SK-N-SH treated with all-trans-retinoic acid at 6 μM for 48 hours (cell line): ENCODE data around the gene DBN1.
"Not testable (repeated sequence)": the region's sequence is repeated elsewhere in the genome, so short reads cannot be mapped to it uniquely, and the experiment has no call there.

Source experiments
- ATAC-seq: fragments of 200-7000 bp; cut with Tn5 transposase; 3 replicates; pipeline ENCODE4 v1.9.1; 2020; ENCODE audit warnings: mild to moderate bottlenecking, moderate library complexity
- ARNTL ChIP-seq: fragments of 450-650 bp; formaldehyde crosslinking; IDR thresholded peaks from 2 replicates; pipeline ENCODE4 v1.5.0; 2020; ENCODE audit warnings: low read depth, mild to moderate bottlenecking, moderate library complexity, borderline replicate concordance
- BACH2 ChIP-seq: fragments of 250-450 bp; sonication (Bioruptor Pico); IDR thresholded peaks from 2 replicates; pipeline ENCODE4 v1.9.0; 2021; ENCODE audit warnings: mild to moderate bottlenecking, borderline replicate concordance
- CSDC2 ChIP-seq: fragments of 250-450 bp; sonication (Bioruptor Pico); IDR thresholded peaks from 2 replicates; pipeline ENCODE4 v1.5.0; 2020; ENCODE audit warnings: mild to moderate bottlenecking, moderate library complexity
- GLIS3 ChIP-seq: fragments of 250-450 bp; sonication (Bioruptor Pico); IDR thresholded peaks from 2 replicates; pipeline ENCODE4 v1.5.0; 2020; ENCODE audit warnings: mild to moderate bottlenecking, moderate library complexity
- OSR1 ChIP-seq: fragments of 250-450 bp; sonication (Bioruptor Pico); IDR thresholded peaks from 2 replicates; pipeline ENCODE4 v1.8.0; 2022; ENCODE audit warnings: moderate library complexity, mild to moderate bottlenecking, inconsistent platforms
- PPARA ChIP-seq: fragments of 250-450 bp; sonication (Bioruptor Pico); IDR thresholded peaks from 2 replicates; pipeline ENCODE4 v1.5.0; 2020; ENCODE audit warnings: mild to moderate bottlenecking, borderline replicate concordance
- RARB ChIP-seq: fragments of 250-450 bp; sonication (Bioruptor Pico); IDR thresholded peaks from 2 replicates; pipeline ENCODE4 v1.8.0; 2021; ENCODE audit warnings: mild to moderate bottlenecking, moderate library complexity
- SNAI2 ChIP-seq: fragments of 250-450 bp; sonication (Bioruptor Pico); IDR thresholded peaks from 2 replicates; pipeline ENCODE4 v1.5.0; 2020; ENCODE audit warnings: mild to moderate bottlenecking, moderate library complexity
- TCF4 ChIP-seq: fragments of 250-450 bp; sonication (Bioruptor Pico); IDR thresholded peaks from 2 replicates; pipeline ENCODE4 v1.8.0; 2021; ENCODE audit warnings: mild to moderate bottlenecking, moderate library complexity, borderline replicate concordance
- ZC3H10 ChIP-seq: fragments of 250-450 bp; sonication (Bioruptor Pico); IDR thresholded peaks from 2 replicates; pipeline ENCODE4 v1.5.1; 2021; ENCODE audit warnings: mild to moderate bottlenecking, moderate library complexity
- ZFP3 ChIP-seq: fragments of 250-450 bp; sonication (Bioruptor Pico); IDR thresholded peaks from 2 replicates; pipeline ENCODE4 v1.5.0; 2020; ENCODE audit warnings: mild to moderate bottlenecking, moderate library complexity
- ZNF70 ChIP-seq: fragments of 450-650 bp; formaldehyde crosslinking; IDR thresholded peaks from 2 replicates; pipeline ENCODE4 v1.5.0; 2020; ENCODE audit warnings: mild to moderate bottlenecking, moderate library complexity
- ZNF8 ChIP-seq: fragments of 450-650 bp; formaldehyde crosslinking; IDR thresholded peaks from 2 replicates; pipeline ENCODE4 v1.5.0; 2020; ENCODE audit warnings: mild to moderate bottlenecking, moderate library complexity
- TF ChIP-seq, protein P1 (sequence below): fragments of 250-450 bp; sonication (Bioruptor Pico); IDR thresholded peaks from 2 replicates; pipeline ENCODE4 v1.5.0; 2020; ENCODE audit warnings: mild to moderate bottlenecking, moderate library complexity
- TF ChIP-seq, protein P2 (sequence below): fragments of 250-450 bp; sonication (Bioruptor Pico); IDR thresholded peaks from 2 replicates; pipeline ENCODE4 v1.8.0; 2021; ENCODE audit warnings: low read depth, mild to moderate bottlenecking, moderate library complexity, borderline replicate concordance

The DBN1 gene

DNA sequence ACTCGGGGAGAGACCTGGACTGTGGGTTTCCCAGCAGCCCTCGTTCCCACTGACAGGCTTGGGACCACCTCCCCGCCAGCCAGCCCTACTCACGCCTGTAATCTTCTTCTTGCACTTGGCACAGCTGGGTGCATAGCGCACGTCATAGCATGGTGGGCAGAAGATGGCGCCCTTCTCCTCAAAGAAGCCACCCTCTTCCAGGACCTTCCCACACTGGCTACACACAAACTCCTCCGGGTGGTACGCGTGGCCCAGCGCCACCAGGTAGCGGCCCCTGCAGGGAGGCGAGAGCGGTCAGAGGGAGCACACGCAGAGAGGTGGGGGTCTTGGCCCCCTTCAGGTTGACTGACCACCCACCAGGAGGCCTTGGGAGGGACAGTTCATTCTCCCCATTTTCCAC lies 14.5 kb upstream of the DBN1 start (continued):
- TF ChIP-seq ZNF70 (CRISPR knock-in tag) = no peak
- TF ChIP-seq SNAI2 (CRISPR knock-in tag) = no peak
- no peak for TF ChIP-seq TCF4 (CRISPR knock-in tag)

DNA sequence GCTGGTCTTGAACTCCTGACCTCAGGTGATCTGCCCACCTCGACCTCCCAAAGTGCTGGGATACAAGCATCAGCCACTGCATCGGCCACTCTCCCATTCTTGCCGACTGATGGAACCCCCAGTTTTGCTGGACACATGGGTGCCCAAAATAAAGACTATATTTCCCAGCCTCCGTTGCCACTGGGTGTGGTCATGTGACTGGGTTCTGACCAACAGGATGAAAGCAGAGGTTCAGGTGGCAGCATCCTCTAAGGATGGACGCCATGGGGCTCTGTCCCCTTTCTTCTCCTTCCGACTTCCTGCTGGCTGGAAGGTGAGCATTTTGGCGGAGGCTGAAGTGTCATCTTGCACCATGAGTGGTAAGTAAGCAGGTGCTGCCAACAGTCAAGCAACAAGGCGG lies 13.7 kb upstream of the DBN1 start:
- ATAC-seq = no peak
- TF ChIP-seq, protein P1, sequence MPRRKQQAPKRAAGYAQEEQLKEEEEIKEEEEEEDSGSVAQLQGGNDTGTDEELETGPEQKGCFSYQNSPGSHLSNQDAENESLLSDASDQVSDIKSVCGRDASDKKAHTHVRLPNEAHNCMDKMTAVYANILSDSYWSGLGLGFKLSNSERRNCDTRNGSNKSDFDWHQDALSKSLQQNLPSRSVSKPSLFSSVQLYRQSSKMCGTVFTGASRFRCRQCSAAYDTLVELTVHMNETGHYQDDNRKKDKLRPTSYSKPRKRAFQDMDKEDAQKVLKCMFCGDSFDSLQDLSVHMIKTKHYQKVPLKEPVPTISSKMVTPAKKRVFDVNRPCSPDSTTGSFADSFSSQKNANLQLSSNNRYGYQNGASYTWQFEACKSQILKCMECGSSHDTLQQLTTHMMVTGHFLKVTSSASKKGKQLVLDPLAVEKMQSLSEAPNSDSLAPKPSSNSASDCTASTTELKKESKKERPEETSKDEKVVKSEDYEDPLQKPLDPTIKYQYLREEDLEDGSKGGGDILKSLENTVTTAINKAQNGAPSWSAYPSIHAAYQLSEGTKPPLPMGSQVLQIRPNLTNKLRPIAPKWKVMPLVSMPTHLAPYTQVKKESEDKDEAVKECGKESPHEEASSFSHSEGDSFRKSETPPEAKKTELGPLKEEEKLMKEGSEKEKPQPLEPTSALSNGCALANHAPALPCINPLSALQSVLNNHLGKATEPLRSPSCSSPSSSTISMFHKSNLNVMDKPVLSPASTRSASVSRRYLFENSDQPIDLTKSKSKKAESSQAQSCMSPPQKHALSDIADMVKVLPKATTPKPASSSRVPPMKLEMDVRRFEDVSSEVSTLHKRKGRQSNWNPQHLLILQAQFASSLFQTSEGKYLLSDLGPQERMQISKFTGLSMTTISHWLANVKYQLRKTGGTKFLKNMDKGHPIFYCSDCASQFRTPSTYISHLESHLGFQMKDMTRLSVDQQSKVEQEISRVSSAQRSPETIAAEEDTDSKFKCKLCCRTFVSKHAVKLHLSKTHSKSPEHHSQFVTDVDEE (CRISPR knock-in tag) = no peak
- TF ChIP-seq ARNTL (CRISPR knock-in tag) = no peak

DNA sequence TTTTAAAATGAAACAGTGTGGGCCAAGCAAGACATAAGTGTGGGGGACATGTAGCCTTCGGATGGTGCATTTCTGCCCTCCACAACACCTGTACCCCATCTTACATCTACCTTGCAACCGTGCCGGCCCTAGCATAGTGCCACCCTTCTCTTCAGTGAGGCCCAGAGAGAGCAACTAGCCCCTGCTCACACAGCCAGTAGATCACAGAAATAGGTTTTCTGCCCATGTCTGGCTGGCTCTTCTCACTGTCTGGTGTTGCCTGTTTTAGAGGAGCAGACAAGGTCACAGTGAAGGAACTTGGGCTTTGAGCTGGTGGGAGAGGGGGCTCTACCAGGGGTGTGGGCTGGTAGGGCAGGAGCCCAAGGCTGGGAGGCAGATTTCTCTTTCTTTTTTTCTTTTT lies 12.8 kb upstream of the DBN1 start:
- no peak for TF ChIP-seq RARB
- TF ChIP-seq OSR1 (CRISPR knock-in tag) = no peak
- TF ChIP-seq, protein P1 (CRISPR knock-in tag) = no peak
- TF ChIP-seq ZC3H10 (CRISPR knock-in tag) = no peak
- no peak for TF ChIP-seq CSDC2 (CRISPR knock-in tag)
- TF ChIP-seq ZNF70 (CRISPR knock-in tag) = no peak
- TF ChIP-seq BACH2 (CRISPR knock-in tag) = no peak
- no peak for TF ChIP-seq GLIS3 (CRISPR knock-in tag)
- no peak for TF ChIP-seq ZNF8 (CRISPR knock-in tag)
- TF ChIP-seq SNAI2 (CRISPR knock-in tag) = no peak
- TF ChIP-seq, protein P2, sequence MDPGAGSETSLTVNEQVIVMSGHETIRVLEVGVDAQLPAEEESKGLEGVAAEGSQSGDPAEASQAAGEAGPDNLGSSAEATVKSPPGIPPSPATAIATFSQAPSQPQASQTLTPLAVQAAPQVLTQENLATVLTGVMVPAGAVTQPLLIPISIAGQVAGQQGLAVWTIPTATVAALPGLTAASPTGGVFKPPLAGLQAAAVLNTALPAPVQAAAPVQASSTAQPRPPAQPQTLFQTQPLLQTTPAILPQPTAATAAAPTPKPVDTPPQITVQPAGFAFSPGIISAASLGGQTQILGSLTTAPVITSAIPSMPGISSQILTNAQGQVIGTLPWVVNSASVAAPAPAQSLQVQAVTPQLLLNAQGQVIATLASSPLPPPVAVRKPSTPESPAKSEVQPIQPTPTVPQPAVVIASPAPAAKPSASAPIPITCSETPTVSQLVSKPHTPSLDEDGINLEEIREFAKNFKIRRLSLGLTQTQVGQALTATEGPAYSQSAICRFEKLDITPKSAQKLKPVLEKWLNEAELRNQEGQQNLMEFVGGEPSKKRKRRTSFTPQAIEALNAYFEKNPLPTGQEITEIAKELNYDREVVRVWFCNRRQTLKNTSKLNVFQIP (CRISPR knock-in tag) = no peak
- TF ChIP-seq PPARA = no peak
- ATAC-seq = no peak

DNA sequence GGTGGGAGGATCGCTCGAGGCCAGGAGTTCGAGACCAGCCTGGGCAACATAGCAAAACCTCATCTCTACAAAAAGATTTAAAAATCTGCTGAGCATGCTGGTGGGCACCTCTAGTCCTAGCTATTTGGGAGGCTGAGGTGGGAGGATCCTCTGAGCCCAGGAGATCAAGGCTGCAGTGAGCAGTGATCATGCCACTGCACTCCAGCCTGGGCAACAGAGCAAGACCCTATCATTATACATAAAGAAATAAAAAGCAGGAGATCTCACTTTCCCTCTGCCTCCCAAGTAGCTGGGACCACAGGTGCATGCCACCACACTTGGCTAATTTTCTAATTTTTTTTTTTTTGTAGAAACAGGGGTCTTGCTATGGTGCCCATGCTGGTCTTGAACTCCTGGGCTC lies 12.3 kb upstream of the DBN1 start:
- ATAC-seq = not testable (repeated sequence)

DNA sequence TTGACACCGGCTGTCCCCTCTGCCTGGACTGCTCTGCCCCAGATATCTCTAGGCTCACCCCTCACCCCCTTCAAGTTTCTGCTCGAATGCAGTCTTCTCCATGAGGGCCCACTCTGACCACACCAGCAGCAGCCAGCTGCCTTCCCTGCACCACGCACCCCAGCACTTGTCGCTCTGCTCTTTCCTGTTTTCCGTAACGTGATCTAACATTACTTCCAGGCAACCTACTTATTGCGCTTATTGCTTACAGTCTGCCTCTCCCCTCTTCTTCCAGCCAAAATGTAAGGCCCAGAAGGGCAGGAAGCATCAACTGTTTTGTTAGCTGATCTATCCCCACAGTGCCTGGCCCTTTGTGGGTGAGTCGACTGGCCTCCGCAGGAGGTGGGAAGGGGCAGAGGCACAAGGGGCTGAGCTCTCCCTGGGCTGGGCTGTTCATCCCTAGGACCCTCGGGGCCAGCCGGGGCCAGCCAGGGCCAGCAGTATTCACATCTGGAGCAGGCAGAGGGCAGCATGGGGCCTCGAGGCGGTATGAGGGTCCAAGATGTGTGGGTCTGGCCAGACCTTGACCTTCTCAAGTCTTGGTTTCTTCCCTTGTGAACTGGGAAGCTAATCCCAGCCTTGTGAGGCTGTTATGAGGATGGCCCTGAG lies 11.6 kb upstream of the DBN1 start:
- peak; percentile 1; the same call in 2 of the 3 replicates for ATAC-seq
- TF ChIP-seq TCF4 (CRISPR knock-in tag) (no peak), SNAI2 (CRISPR knock-in tag) (no peak)
- TF ChIP-seq, all 23 proteins: peak for 0

DNA sequence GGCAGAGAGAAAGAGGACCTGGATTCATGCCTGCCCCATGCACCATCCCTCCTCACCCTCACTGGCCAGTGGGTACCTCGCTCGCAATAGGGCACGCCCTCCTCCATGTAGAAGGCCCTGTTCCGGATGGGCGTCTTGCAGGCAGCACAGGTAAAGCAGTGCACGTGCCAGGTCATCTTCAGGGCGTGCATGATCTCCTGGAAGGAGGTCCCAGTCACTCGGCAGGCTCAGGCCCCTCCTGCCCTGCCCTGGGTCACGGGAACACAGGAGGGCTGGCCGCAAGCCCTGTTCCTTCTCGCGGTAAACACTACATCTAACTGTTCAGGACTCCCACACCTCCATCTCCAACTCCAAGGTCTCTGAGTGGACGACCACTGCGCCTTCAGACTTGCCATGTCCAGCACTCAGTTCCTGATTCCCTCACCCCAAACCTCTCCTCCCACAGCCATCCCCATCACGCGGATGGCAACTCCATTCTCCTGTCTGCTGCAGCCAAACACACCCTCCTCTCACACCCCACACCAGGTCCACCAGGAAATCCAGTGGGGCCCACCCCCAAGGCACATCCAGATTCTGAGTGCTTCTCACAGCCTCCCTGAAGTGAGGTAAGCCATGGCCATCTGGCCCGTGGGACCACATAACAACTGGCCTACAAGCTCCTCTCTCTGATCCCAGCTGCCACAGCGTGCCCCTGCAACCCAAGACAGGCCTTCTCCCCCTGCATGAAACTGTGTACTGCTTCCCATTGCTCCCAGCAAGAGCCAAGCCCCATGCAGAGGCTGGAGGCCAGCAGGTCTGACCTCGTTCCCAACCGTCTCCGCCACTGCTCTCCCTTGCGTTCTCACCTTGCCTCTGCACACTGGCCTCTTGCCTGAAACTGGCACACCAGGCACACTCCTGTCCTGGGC lies 10.8 kb upstream of the DBN1 start:
- peak; percentile 1 for ATAC-seq
- no peak for TF ChIP-seq ZFP3
